Measurements from ENCODE around the gene RIPOR3. TPM values are rescaled to one million over a fixed set of nuclear protein-coding genes. Genes with fewer than 3 reads are reported as not detected.
"Not testable (repeated sequence)": the region's sequence is repeated elsewhere in the genome, so short reads cannot be mapped to it uniquely, and the experiment has no call there.

Gene RIPOR3
- total RNA-seq, 1 donor = 32.6 TPM

- DNase-seq (ENCODE audit: low read depth in 2 of 3, low spot score in 2 of 3) = no peak
Measured at GRCh38 chr20:50611128-50611810, 80.1 kb downstream of the RIPOR3 start.

GRCh38 chr20:50610212-50610718 lies 81.1 kb downstream of the RIPOR3 start:
- DNase-seq (ENCODE audit: low read depth in 2 of 3, low spot score in 2 of 3) = no peak

DNA sequence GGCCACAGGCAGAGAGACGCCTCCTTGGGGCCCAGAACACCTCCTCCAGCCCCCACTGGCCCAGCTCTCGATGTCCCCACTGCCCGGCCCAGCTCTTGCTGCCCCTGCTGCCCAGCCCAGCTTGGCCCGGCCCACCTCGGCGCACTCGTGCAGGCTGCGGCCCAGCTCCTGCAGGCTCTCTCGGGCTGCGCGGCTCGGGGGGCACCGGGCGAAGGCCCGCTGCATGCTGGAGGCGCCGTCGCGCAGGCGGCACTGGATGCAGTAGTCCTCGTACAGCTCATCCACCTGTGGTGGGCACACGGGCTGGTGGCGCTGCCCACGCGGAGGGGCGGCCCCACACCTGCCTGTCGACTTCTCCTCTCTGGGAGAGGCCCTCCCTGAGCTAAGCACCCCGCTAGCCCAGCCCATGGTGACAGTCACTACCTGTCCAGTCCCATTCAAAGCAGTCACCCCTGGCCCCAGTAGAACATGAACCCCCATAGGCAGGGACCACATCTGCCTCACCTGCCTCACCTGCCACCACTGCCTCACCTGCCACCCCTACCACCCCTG lies 81.8 kb downstream of the RIPOR3 start:
- no peak for DNase-seq (ENCODE audit: low read depth in 2 of 3, low spot score in 2 of 3)

GRCh38 chr20:50608750-50609104 lies 82.6 kb downstream of the RIPOR3 start:
- DNase-seq (ENCODE audit: low read depth in 2 of 3, low spot score in 2 of 3) = no peak

- no peak for DNase-seq (ENCODE audit: low read depth in 2 of 3, low spot score in 2 of 3)
Measured at GRCh38 chr20:50607850-50608749, 83.2 kb downstream of the RIPOR3 start.

GRCh38 chr20:50607436-50607835 lies 83.9 kb downstream of the RIPOR3 start:
- DNase-seq (ENCODE audit: low read depth in 2 of 3, low spot score in 2 of 3) = no peak

DNA sequence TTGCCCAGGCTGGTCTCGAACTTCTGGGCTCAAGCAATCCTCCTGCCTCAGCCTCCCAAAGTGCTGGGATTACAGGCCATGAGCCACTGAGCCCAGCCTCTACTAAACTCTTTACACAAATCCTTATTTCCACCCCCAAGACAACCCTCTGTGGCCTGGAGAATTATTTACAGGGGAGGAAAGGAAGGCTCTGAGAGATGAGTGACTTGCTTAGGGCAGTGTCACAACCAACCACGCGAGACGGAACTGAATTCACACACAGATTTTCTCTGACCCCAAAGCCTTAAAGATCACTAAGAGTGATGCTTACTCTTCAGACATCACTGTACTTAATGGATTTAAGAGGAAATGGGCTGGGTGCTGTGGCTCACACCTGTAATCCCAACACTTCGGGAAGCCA lies 86.2 kb downstream of the RIPOR3 start:
- DNase-seq (ENCODE audit: low read depth in 2 of 3, low spot score in 2 of 3) = no peak

DNA sequence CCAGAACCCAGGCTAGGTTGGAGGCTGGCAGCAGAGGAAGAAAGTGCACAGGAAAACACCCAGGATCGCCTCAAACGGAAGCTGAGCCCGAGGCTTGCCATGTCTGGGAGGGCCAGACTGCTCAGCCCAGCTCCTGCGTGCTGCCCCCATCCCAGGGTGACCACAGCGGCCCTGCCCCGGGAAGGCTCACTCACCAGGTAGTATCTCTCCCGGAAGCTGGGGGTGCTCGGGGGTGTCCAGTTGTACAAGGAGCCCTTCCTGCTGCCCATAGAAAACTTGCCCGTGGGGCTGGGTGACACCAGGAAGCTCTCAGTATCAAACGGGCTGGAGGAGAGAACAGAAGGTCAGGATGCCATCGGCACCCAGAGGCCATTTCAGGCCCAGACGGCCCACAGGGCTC lies 86.9 kb downstream of the RIPOR3 start:
- DNase-seq (ENCODE audit: low read depth in 2 of 3, low spot score in 2 of 3) = no peak

GRCh38 chr20:50602432-50603088 lies 88.8 kb downstream of the RIPOR3 start:
- no peak for DNase-seq (ENCODE audit: low read depth in 2 of 3, low spot score in 2 of 3)

DNA sequence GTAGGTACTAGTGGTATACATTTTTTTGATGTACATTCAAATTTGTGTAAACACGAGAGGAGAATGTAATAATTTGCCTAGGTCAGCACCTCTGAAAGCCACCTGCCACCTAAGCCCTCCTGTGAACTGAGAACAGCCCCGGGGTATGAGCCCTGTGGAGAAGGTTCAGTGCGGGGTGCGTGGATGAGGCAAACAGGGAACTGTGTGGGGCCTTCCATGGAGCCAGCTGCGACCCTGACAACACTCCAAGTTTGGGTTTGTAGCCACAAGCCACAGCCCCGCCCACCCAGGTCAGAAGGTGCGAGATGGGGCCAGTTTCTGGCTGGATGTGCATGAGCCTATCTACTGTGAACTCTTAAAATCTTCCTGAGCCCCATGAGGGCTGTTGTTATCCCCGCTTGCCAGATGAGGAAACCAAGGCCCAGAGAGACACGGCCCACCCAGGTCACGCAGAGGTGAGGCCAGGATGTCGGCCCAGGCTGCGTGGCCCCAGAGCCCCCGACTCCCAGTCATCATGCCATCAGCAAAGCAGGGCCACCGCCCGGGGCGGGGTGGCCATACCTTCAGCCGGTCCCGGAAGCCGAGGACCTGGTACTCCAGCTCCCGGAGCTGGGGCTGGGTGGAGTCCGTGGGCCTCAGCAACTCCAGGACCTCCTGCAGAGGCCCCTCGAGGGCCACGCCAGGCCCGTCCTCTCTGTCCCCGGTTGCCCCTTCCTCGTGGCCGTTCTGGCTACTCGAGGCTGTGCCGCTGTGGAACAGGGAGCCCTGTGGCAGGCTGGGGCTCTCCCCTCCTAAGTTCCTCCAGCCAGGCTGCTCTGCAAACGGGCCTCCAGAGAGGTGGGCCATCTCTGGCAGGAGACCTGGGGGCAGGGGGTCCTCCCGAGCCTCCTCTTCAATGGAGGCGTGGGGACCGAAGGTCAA lies 89.6 kb downstream of the RIPOR3 start:
- DNase-seq (ENCODE audit: low read depth in 2 of 3, low spot score in 2 of 3) = peak in 1 of 3 donors; percentile 18

DNA sequence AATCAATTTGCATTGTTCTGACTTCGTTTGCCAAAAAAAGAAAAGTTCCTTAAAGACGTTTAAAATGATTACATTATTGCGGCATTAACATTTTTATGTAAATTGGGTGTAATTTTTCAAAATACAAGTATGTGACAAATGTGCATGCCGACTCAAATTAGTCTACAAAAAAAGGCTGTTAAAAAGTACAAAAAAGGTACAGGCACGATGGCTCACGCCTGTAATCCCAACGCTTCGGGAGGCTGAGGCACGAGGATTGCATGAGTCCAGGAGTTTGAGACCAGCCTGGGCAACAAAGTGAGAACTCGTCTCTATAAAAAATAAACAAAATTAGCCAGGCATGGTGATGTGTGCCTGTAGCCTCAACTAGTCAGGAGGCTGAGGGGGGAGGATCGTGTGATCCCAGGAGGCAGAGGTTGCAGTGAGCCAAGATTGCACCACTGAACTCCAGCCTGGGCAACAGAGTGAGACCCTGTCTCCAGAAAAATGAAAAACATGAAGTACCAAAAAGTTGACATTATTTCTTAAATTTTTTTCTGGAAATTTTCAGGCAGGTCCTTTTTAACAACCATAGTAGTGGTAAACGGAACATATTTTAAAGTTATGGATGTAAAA lies 91.0 kb downstream of the RIPOR3 start:
- DNase-seq (ENCODE audit: low read depth in 2 of 3, low spot score in 2 of 3) = no peak

- not testable (repeated sequence) for DNase-seq (ENCODE audit: low read depth in 2 of 3, low spot score in 2 of 3)
Measured at GRCh38 chr20:50598768-50599167, 92.6 kb downstream of the RIPOR3 start.

GRCh38 chr20:50598074-50598473 lies 93.3 kb downstream of the RIPOR3 start:
- no peak for DNase-seq (ENCODE audit: low read depth in 2 of 3, low spot score in 2 of 3)

DNA sequence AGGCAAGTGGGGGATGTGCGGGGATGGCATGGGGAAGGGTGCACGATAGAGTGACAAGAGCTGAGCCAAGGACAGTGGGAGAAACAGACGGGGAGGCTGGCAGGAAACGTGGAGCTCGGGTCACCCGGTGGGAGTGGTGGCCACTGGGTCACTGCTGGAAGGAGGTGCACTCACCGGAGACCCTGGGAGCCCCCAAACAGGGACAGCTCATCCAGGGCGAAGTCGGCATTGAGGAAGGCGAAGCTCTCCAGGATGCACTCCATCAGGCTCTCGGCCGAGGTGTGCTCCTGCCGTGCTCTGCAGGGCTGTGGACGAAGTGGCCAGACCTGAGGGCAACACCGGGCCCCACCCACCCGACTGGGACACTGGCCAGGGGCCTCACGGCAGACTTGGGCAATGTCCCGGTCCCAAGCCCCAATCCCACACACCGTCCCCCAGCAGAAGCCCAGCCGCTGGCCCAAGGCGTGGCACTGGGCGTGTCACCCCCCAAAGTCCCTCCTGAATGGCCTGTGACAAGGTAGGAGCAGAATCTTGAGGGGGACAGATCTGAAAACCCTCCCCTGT lies 93.9 kb downstream of the RIPOR3 start:
- DNase-seq (ENCODE audit: low read depth in 2 of 3, low spot score in 2 of 3) = no peak

- DNase-seq (ENCODE audit: low read depth in 2 of 3, low spot score in 2 of 3) = no peak
Measured at GRCh38 chr20:50596694-50597021, 94.7 kb downstream of the RIPOR3 start.

- DNase-seq (ENCODE audit: low read depth in 2 of 3, low spot score in 2 of 3) = no peak
Measured at GRCh38 chr20:50595988-50596693, 95.2 kb downstream of the RIPOR3 start.

DNA sequence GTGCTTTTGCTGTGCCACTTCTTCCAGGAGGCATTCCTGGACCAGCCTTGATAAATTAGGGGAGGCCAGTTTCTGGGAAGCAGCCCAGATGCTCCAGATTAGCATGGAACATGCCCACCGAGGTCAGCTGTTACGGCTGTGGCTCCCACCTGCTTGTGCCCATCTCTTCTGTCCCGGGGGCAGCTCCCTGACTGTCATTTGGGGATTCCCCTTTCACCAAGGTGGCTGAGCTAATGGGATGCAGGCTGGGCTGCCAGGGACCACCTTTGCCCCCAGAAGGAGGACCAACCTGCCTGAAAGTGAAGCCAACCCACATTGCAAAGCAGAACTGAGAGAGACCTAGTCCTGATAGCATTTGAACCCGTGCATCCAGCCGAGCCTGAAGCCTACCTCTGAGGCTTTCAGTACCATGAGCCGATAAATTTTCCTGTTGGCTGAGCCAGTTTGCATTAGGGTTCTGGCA lies 95.9 kb downstream of the RIPOR3 start:
- DNase-seq (ENCODE audit: low read depth in 2 of 3, low spot score in 2 of 3) = no peak

DNA sequence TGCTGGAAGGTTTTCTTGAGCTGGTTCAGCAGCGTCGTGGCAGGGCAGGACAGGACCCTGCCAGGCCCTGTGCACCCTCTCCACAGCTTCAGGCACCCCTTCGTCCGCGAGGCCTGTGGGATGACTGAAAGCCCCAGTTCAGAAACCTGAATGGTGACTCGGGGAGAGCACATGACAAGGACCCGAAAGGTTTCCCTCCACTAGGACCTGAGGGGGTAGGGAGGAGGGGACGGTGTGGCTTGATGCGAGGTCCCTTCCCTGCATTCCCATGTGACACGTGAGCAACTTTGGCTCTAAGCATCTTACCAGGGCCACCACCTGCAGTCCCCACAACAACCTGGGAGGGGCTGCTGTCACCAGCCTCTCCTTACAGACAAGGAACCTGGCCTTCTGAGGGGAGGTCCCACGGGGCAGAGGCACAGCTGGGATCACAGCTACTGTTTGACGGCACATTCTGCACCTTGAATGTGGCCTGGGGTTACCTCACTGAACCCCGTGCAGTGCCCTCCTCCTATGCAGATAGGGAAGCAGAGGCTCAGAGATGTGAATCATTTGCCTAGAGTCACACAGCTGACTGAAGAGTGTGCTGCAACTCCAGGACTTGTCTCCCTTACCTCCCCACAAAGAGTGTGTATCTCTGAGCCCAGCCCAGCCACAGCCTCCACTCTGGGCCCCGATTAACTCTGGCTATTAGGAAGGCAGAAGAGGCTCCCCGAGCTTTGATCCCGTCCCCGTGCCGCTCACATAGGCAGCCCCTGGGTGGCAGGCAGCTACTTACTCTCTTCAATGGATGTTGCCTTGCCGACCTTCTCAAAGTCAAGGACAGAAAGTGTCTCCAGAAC lies 96.5 kb downstream of the RIPOR3 start:
- DNase-seq (ENCODE audit: low read depth in 2 of 3, low spot score in 2 of 3) = no peak

All from hematopoietic multipotent progenitor cell (in vitro differentiated cells).